Measurements from ENCODE around the gene TEX264.

TEX264 gene

GRCh38 chr3:51676102-51676640 is 5.1 kb downstream of the TEX264 start:
- TF ChIP-seq ZFX (IDR thresholded peaks at IDR 0.05) (no peak), CTCF (conservative IDR thresholded peaks at IDR 0.05) (no peak)
- H3K27ac ChIP-seq, result no peak overlapping the region

GRCh38 chr3:51677358-51677757 is 6.3 kb downstream of the TEX264 start:
- no peak overlapping the region for H3K27ac ChIP-seq
- no peak for TF ChIP-seq CTCF (conservative IDR thresholded peaks at IDR 0.05)
- no peak for TF ChIP-seq ZFX (IDR thresholded peaks at IDR 0.05)

GRCh38 chr3:51678186-51678585 is 7.1 kb downstream of the TEX264 start:
- H3K27ac ChIP-seq, result no peak overlapping the region
- no peak for TF ChIP-seq ZFX (IDR thresholded peaks at IDR 0.05)
- no peak for TF ChIP-seq CTCF (conservative IDR thresholded peaks at IDR 0.05)

GRCh38 chr3:51678641-51679040 is 7.6 kb downstream of the TEX264 start:
- TF ChIP-seq CTCF (conservative IDR thresholded peaks at IDR 0.05) (no peak), ZFX (IDR thresholded peaks at IDR 0.05) (no peak)
- H3K27ac ChIP-seq, result no peak overlapping the region

- H3K27ac ChIP-seq, result no peak overlapping the region
- TF ChIP-seq ZFX (IDR thresholded peaks at IDR 0.05) (no peak), CTCF (conservative IDR thresholded peaks at IDR 0.05) (no peak)
These were observed 8.3 kb downstream of the TEX264 start for GRCh38 chr3:51679318-51679717.

GRCh38 chr3:51679777-51680176 is 8.7 kb downstream of the TEX264 start:
- TF ChIP-seq CTCF (conservative IDR thresholded peaks at IDR 0.05) (no peak), ZFX (IDR thresholded peaks at IDR 0.05) (no peak)

GRCh38 chr3:51680196-51680595 is 9.1 kb downstream of the TEX264 start:
- TF ChIP-seq CTCF (conservative IDR thresholded peaks at IDR 0.05) (no peak), ZFX (IDR thresholded peaks at IDR 0.05) (no peak)
- H3K27ac ChIP-seq, result no peak overlapping the region

More at GRCh38 chr3:51679777-51680176, 8.7 kb downstream of the TEX264 start:
- H3K27ac ChIP-seq, result no peak overlapping the region

All from C4-2B (cell line).